HG02798 (cell line): ENCODE results near the gene HSPA9.
"Not testable (repeated sequence)": the region's sequence is repeated elsewhere in the genome, so short reads cannot be mapped to it uniquely, and the experiment has no call there.

Source experiments
- ATAC-seq: cut with Tn5 transposase; IDR thresholded peaks from one replicate; pipeline ENCODE4 v1.9.1; 2021; ENCODE audit warnings: mild to moderate bottlenecking; ENCODE audit not compliant: unreplicated experiment, poor library complexity

The HSPA9 gene

DNA sequence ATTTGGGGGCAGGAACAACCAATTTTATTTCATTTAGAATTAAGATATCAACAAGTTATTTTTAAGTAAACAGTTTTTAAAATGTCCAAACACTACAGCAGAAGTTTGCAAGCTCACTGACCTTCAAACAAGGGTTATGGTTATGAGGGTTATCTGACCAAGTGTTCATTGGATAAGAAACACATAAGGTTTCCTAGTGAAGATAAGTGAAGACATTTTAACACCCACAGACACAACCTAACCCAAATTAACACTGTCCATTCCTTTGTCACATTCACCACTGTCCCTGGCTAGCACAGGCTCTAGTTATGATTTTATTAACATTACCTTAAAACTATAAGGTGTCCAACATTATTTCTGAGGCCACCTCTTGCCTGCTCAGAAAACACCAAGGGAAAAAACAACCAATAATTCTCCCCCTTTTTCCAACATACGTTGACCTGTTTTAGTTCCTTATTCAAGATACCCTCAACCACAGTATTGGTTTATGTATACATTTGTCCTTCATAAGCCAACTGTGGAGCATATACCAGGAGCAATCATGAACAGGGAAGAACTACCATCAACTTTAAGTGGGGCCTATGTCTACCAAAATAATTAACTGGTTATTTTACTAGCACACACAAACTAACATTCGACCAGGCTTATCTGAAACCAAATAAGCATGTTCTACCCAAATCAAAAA lies 36.1 kb downstream of the HSPA9 start:
- no peak for ATAC-seq

DNA sequence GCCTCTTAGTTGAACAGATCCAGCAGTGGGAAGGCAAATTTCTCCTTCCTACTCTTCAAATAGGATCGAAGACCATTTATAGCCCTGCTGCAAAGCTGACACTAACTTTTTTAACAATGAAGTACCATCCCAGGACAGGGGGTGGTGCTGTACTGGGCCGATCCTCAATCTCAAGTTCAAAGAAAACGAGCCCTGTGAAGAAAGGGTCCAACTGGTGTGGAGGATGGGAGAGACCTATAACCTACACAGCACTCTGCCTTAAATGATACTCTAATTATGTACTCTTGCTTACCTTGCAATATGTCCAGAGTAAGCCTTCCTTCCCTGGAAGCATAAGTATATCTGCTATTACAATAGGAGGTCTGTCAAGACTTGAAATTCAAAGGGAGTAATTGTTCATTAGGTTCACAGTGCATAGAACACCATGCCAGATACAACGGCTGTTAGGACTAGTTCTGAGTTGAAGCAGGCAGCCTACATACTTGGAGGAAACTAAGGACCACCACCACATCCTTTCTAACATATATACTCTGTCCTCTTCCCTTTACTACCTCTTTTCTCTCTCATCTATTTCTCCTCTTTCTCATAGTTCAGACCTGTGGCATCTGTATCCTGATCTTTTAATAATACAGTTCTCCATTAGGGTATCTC lies 38.4 kb downstream of the HSPA9 start:
- ATAC-seq = no peak

DNA sequence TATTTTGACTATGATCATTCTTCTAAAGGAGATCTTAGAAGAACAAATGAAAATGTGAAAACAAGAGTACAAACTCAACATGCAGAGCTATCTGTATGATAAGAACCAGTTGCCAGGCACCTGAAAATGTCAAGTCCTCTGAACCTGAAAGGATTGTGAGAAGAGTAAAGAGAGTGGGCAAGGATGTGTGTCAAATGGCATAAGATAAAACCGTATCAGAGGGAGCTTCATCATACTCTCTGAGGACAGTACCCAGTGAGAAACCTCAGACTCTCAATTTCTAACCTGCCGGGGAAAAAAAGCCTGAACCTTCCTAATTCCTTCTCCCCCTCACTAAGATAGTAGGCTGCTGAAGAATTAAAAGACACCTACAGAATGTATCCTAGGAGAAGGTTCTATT lies 39.0 kb downstream of the HSPA9 start:
- no peak for ATAC-seq

DNA sequence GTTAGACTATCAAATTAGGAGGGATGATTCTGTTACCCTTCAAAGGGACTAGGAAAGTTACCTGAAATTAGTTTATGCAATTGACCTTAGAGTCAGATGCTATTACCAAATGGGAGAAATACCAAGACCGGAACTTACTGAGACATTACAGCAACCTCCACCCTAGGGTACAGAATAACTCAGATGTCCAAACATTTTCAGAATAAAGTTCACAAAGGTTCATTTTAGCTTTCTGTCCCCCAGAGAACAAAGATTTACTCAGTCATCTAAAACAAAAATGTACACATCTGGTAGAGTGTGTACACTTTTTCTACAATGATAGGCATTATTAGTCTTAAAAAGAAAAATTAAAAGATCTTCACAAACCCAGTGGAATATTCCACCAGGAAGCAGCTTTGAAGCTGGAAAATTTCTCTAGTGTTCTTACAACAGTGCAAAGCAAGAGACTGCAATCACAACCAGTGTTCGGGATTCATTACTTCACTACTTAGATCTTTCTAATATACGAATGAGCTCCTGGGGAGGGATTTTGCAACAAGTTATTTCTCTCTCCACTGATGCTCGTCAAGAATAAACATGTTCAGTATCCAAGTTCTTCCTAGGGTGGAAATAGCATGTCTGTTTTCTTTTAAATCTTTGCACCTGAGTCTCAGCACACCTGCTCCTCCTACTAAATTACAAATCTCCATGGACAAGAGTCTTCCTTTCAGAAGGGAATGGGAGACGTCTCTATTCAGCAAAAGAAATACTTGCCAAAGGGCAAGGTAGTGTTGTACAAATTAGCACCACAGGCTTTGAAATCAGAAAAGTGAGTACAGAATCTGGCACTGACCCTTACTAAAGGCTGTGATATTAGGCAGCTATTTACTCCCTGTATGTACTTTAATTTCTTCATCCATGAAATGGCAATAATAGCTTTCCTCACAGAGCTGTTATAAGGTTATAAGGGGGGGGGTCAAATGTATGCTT lies 40.9 kb downstream of the HSPA9 start:
- no peak for ATAC-seq

DNA sequence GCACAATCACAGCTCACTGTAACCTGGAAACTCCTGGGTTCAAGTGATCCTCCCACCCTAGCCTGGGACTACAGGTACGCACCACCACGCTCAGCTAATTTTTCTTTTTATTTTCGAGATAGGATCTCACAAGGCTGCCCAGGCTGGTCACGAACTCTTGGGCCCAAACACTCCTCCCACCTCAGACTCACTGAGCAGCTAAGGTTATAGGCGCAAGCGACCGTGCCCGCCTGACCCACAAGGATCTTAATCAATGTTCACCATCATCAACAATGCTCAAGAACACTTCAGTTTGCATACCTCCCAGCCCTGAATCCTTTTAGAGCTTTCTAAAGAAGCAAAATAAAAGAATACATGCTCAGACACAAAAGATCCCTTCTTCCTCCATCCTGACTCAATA lies 45.4 kb downstream of the HSPA9 start:
- no peak for ATAC-seq

DNA sequence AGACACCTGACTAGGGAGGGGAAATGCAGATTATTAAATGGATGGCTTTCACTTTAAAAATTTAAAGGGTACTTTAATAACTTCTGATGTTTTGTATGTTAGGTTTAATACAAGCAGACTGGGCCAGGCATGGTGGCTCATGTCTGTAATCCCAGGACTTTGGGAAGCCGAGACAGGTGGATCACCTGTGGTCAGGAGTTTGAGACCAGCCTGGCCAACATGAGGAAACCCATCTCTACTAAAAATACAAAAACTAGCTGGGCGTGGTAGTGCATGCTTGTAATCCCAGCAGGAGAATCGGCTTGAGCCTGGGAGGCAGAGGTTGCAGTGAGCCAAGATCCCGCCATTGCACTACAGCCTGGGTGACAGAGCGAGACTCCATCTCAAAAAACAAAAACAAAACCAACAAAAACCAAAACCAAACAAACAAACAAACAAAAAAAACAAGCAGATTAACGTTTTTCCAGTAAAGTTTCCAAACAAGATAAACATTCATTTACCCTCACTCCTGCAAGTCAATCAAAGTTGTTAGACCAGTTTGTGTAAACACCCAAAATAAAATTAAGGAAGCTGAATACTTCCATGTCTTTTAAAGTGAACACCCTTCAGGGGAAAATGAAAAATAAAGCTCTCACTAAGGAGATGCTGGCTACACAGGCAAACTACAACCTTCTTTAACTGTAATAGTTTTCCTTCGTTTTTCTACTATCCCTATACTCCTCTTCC lies 46.3 kb downstream of the HSPA9 start:
- no peak for ATAC-seq

DNA sequence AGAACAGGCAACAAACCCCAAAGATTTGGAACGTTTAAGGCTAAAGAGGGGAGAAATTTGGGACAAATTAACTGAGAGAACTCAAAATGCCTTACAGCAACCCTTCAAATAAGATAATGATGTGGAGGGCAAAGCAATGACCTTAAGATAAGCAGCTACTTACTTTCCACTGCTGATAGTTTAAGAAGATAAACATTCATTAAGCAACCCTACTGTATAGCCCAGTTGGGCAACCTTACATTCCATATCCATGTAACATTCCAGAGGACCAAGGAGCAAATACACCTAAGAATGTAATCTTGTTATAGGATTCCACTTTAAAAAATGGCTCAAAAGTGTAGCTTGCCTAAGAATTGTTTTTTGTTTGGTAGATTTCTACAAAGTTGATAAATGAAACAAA lies 47.0 kb downstream of the HSPA9 start:
- no peak for ATAC-seq

DNA sequence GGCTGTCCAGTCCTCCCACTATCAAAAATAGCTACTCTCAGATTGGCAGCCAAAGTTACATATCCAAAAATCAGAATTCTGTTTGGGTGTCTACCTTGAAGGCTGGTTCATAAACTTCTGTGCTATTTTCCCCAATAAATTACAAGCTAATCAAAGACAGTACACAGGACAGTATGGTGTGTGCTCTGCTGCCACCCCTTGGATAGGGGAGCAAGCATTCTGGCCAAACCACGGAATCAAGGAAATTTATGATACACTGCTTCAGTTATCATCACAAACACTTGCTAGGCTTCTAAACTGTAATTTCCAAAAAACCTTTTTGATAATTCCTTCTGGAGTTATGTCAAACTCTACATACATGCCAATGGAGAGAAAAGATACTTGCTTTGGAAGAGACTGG lies 48.0 kb downstream of the HSPA9 start:
- no peak for ATAC-seq

DNA sequence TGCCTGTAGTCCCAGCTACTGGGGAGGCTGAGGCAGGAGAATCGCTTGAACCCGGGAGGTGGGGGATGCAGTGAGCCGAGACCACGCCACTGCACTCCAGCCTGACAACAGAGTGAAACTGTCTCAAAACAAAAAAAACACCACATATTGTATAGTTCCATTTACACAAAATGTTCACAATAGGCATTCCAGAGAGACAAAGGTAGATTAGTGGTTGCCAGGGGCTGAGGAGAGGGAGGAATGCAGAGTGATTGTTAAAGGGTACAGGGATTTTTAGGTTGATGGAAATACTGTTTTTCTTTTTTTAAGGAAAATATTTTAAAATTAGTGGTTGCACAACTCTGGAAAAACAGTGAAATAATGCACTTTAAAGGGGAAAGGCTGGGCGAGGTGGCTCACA lies 51.8 kb downstream of the HSPA9 start:
- ATAC-seq = no peak

DNA sequence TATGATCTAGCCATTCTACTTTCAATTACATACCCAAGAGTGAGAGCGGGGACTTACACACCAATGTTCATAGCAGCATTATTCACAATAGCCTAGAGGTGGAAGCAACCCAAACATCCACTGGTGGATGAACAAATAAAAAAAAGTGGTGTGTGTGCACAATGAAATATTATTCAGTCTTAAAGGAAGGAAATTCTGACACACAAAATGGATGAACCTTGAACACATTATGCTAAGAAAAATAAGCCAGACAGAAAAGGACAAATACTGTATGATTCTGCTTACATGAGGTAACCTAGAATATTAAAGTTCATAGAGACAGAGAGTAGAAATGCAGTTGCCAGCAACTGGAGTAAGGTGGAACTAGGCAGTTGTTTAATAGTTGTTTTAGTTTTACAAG lies 54.2 kb downstream of the HSPA9 start:
- no peak for ATAC-seq

DNA sequence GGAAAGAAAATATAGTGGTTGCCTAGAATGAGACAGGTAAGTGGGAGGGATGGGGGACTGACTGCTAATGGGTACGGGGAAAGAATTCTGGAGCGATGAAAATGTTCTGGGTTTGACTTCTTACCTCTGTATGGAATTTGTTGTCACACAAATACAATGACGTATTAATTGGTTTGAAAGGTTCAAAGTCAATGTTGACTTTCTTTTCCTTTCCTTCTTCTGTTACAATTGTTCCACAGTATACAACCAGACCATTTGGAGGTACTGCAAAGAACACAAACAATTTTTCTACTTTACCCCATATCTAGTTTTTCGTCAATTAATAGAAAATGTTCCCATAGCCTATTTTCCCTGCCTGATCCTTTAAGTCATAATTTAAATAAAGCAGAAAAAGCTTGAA lies 57.8 kb downstream of the HSPA9 start:
- ATAC-seq = no peak

DNA sequence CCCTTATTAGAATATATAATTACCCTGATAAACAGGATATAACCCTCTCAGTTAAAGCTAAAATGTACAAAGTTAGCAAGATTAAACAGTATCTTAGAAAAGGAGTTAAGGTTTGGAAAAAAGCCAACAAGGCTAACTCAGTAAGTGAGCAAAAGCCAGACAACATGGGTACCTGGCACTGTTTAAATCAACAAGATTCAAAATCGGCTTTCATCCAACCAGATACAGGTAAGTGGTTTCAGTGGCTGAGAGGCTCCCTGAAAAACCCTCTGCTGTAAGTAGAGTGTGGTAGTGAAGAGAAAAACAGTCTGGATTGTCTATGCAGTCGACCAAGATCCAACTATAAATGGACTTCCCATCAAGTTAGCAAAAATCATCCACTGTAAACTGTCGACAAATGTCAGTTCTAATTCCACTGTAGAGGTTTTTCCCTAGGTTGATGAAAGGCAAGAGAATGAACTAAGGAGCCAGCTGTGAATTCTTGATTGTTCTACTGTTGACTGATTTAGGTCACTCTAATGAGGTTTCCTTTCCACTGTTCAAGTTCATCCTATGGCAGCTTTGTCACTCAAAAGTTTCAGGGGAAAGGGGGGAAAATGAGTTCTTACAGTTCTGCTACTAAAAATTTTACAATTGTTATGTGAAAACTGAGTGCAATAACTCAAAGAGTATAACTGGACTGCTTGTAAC lies 59.5 kb downstream of the HSPA9 start:
- no peak for ATAC-seq

DNA sequence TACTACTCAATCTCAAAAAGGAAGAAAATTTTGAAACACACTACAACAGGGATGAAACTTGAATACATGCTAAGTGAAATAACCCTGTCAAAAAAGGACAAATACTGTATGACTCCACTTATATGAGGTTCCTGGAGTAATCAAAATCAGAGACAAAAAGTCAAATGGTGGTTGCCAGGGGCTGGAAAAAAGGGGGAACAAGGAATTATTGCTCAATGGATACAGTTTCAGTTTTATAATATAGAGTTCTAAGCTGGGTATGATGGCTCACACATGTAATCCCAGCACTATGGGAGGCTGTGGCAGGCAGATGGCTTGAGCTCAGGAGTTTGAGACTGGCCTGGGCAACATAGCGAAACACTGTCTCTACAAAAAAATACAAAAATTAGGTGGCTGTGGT lies 61.2 kb downstream of the HSPA9 start:
- no peak for ATAC-seq

DNA sequence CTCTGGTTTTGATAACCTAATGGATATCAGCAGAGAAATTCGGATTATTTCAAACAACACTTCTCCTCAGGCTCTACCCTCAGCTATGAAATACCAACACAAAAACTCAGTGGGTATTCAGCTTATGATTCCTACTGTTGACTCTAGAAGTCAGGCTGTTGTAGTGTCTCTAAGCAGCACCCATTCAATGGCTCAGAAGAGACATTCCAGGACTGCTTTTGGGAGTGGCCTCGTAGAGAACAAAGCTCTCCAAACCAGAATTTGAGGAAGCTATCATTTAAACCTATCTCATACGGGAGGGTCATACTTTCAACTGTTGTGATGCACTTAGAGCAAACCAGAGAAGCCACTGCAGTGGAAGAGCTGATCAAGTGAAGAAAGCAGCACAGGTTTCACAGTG lies 66.2 kb downstream of the HSPA9 start:
- ATAC-seq = no peak

DNA sequence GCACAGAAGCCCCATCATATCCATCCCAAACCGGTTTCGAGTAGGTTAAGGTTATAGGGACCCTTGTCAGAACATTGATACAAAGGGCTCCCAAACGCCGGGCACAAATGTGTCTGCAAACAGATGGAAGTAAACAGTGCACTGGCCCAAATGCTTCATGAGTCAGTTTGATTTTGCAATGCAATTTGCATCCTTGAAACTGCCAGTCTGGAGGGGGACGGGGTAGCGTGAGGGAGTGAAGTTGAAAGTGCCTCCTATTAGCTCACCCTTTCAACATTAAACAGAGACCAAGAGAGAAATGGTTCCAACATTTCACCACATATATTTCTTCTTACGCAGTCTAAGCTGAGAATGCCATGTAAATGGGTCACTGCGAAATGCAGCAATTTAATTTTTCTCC lies 67.7 kb downstream of the HSPA9 start:
- ATAC-seq = not testable (repeated sequence)

DNA sequence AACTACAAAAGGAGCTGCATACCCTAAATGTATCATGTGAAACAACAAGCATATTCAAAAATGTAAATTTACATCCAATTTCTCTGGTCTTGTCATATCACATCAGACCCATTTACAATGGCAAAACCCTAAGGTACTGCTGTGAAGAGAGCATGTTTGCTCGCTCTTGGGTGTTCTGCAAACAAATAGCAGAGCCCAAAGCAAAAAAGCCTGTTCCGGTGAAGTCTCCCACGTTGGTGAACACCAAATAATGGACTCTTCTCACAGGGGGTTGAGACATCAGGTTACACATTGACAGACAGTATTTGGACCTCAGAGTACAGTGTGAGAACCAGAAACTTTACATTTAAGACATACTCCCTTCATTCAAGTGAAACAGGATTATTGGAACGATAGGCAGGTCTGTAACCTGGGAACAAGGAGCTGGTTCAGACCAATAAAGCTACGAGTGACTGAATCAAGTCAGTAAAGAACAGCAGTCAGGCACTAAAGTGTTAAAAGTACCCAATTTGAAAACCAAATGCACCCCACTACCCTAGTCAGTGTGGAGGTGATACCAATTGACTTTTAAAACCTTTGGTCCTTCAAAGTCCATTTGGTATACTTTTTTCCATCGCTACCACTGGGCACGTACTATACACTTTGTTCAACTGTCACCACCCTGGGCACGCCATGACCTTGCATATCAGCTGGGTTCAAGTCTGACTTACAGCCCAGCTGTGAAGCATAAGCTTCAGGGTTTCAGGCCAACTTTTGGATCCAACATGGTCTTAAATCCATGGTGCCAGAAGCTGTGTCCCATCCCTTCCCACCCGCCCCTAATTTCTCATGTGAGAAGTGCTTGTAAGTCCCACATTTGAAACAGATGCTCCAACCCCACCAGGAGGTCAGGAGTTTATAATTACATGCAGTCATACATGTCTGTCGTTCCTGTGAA lies 68.6 kb downstream of the HSPA9 start:
- ATAC-seq = no peak

DNA sequence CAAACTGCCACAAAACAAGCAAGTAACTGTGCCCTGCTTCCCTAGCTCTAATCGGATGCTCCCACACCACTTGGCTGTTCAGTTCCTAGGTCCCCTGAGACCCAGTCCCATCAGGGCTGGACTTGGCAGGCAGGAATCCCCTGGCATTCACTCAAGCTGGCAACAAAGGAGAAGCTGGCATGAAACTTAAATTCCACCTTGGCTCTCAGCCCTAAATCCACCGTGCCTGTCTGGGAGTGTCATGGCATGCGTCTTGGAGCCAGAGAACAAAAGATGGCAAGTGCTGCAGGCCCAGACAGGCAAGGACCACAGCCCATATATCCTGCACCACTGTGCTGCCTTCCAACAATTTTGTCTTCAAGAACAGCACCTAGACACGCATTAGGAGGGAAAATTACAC lies 70.4 kb downstream of the HSPA9 start:
- ATAC-seq = no peak
